Aorta (tissue), 5 donors: Measurements from ENCODE around the gene RRM1. TPM values are rescaled to one million over a fixed set of nuclear protein-coding genes. Genes with fewer than 3 reads are reported as not detected.

Experiments
- ATAC-seq: fragments of 200-7000 bp; cut with Tn5 transposase; one replicate; pipeline ENCODE4 v1.9.1; 2022; ENCODE audit warnings: moderate library complexity; ENCODE audit not compliant: low FRiP score
- DNase-seq, 2 donors: peaks; one replicate each; pipeline ENCODE4 v3.0.0-alpha.2; 2020
- H3K27ac ChIP-seq, 2 donors: one replicate each; pipeline ENCODE4 v1.5.1; 2013; ENCODE audit warnings: low read length in 2 of 2, mild to moderate bottlenecking in 2 of 2, moderate library complexity in 2 of 2, control low read depth in 1 of 2, inconsistent platforms in 1 of 2, low read depth in 1 of 2
- H3K27me3 ChIP-seq, 2 donors: one replicate each; pipeline ENCODE4 v1.6.1; 2013; ENCODE audit warnings: control low read depth in 1 of 2, low read length in 1 of 2, mild to moderate bottlenecking in 1 of 2, moderate library complexity in 1 of 2; ENCODE audit not compliant: insufficient read depth in 2 of 2, control insufficient read depth in 1 of 2
- H3K36me3 ChIP-seq, 2 donors: one replicate each; pipeline ENCODE4 v1.6.1; 2013; ENCODE audit warnings: control low read depth in 1 of 2, low read length in 1 of 2, mild to moderate bottlenecking in 1 of 2; ENCODE audit not compliant: insufficient read depth in 2 of 2, control insufficient read depth in 1 of 2
- H3K4me1 ChIP-seq, 2 donors: one replicate each; pipeline ENCODE4 v1.6.1; 2013; ENCODE audit warnings: low read length in 2 of 2, control low read depth in 1 of 2, mild to moderate bottlenecking in 1 of 2, moderate library complexity in 1 of 2; ENCODE audit not compliant: insufficient read depth in 2 of 2, control insufficient read depth in 1 of 2
- H3K4me3 ChIP-seq, 2 donors: one replicate each; pipeline ENCODE4 v1.5.1; 2013; ENCODE audit warnings: low read length in 2 of 2, control low read depth in 1 of 2, mild to moderate bottlenecking in 1 of 2
- H3K9me3 ChIP-seq: one replicate; pipeline ENCODE4 v1.6.1; 2013; ENCODE audit warnings: mild to moderate bottlenecking, low read length; ENCODE audit not compliant: control insufficient read depth
- WGBS, 2 donors: extraction: QIAGEN DNeasy Blood & Tissue Kit; methylation state at CpG; one replicate each; pipeline ENCODE4 v1.1.7; 2013; 5-methylcytosine and 5-hydroxymethylcytosine counted together
- intact Hi-C, 2 donors: fragments of 100-400 bp; cut with DNase I; formaldehyde crosslinking; loops; one replicate each; pipeline versions ENCODE4 v1.14.2 to v1.15.0; 2022
- polyA plus RNA-seq, 2 donors: library from polyadenylated mRNA; stranded (reverse); fragments of 200-250 nt; gene quantifications; one replicate each; pipeline ENCODE4 v1.2.3, GENCODE V29; 2013
- total RNA-seq, 2 donors: library from RNA; stranded (reverse); fragmentation: NEBNext Ultra II Directional; extraction: Animal tissue kit (Norgen Biotek cat#: 25700); gene quantifications; one replicate each; pipeline ENCODE4 v1.2.1, GENCODE V29; 2021
- donor health status: healthy with polysubstance abuse.
- donor health status: Bipolar disorder and iron deficiency.
- donor health status: DM: no; HTN: no; CAD: no.
- donor health status: DM: no; HTN: no; CAD: no.
- donor health status: DM: yes; HTN: yes; CAD: no.

The RRM1 gene
- total and polyA plus RNA-seq, 4 donors: 17.0 to 33.5 (median 21.7) TPM

- Histone ChIP-seq H3K36me3 (no peaks in the 10 kb centered on the region), H3K4me1 (no peaks in the 10 kb centered on the region), H3K27me3 (no peaks in the 10 kb centered on the region), H3K4me3 (no peak overlapping the region), H3K9me3 (no peaks in the 10 kb centered on the region), H3K27ac (no peak overlapping the region)
- WGBS, 2 donors: 86 to 90% methylated on average over 14 of the region's 14 CpGs
- intact Hi-C loops: loop anchor here in 1 of 2 donors (10.0 kb wide), 1 partner anchor 421 kb away; the partner anchor contains the start of gene TRIM68
- no peak for ATAC-seq
- no peak for DNase-seq
Measured at GRCh38 chr11:4183410-4184057, 88.9 kb downstream of the RRM1 start.

GRCh38 chr11:4184163-4184916, 89.7 kb downstream of the RRM1 start:
- ATAC-seq (no peak), DNase-seq (no peak)
- Histone ChIP-seq H3K27ac (no peak overlapping the region), H3K27me3 (no peaks in the 10 kb centered on the region), H3K4me1 (no peaks in the 10 kb centered on the region), H3K9me3 (no peaks in the 10 kb centered on the region), H3K4me3 (no peak overlapping the region), H3K36me3 (no peaks in the 10 kb centered on the region)
- 74 to 83% methylated on average over 7 of the region's 7 CpGs for WGBS, 2 donors
- intact Hi-C loops: loop anchor here in 1 of 2 donors (10.0 kb wide), 1 partner anchor 420 kb away; the partner anchor contains the start of gene TRIM68

GRCh38 chr11:4185561-4185960, 91.0 kb downstream of the RRM1 start:
- Histone ChIP-seq H3K4me1 (no peaks in the 10 kb centered on the region), H3K27ac (no peak overlapping the region), H3K4me3 (no peak overlapping the region), H3K36me3 (no peaks in the 10 kb centered on the region), H3K9me3 (no peaks in the 10 kb centered on the region), H3K27me3 (no peaks in the 10 kb centered on the region)
- 88 to 95% methylated on average over 3 of the region's 3 CpGs for WGBS, 2 donors
- intact Hi-C loops: loop anchor here (5.0 to 10.0 kb wide), 2 partner anchors 207 to 419 kb away; partner anchors contain the start of genes TRIM21 (in 1 of the 2) and TRIM68 (in 1 of the 2)
- ATAC-seq (no peak), DNase-seq (no peak)

- Histone ChIP-seq H3K27me3 (no peaks in the 10 kb centered on the region), H3K9me3 (no peaks in the 10 kb centered on the region), H3K4me3 (no peak overlapping the region), H3K4me1 (no peaks in the 10 kb centered on the region), H3K27ac (no peak overlapping the region), H3K36me3 (no peaks in the 10 kb centered on the region)
- no peak for ATAC-seq
- intact Hi-C loops: loop anchor here (2.0 to 10.0 kb wide), 3 partner anchors 206 to 418 kb away; partner anchors contain the start of genes TRIM21 (in 1 of the 2) and TRIM68 (in 1 of the 2)
- no peak for DNase-seq
- WGBS, 2 donors: 43 to 45% methylated on average over 9 of the region's 9 CpGs
Measured at GRCh38 chr11:4186464-4187054, 92.0 kb downstream of the RRM1 start.

- intact Hi-C loops: loop anchor here (2.0 to 10.0 kb wide), 3 partner anchors 205 to 417 kb away; partner anchors contain the start of genes TRIM21 (in 1 of the 2) and TRIM68 (in 1 of the 2)
- Histone ChIP-seq H3K9me3 (no peaks in the 10 kb centered on the region), H3K4me3 (peak overlapping the region; percentile 34 to 72), H3K4me1 (no peaks in the 10 kb centered on the region), H3K27me3 (no peaks in the 10 kb centered on the region), H3K36me3 (no peaks in the 10 kb centered on the region), H3K27ac (no peak overlapping the region)
- WGBS, 2 donors: 1% methylated on average over 66 to 83 of the region's 83 CpGs
- DNase-seq: peak; percentile 96 to 98
- ATAC-seq: peak; percentile 96
Measured at GRCh38 chr11:4187055-4187988, 92.7 kb downstream of the RRM1 start.

Other genes starting within 250 kb of the RRM1 start
- 10 to 100 TPM; 63.4 to 69.5 TPM for gene STIM1, start 239.1 kb upstream of the RRM1 start, total RNA-seq
- 10 to 100 TPM; 14.9 to 34.1 TPM for gene STIM1, start 239.1 kb upstream of the RRM1 start, polyA plus RNA-seq